GM18951 (cell line): ENCODE data around the gene ATP9B.

Source experiments
- POLR2A ChIP-seq: IDR thresholded peaks from 4 replicates; pipeline ENCODE4 v1.6.1; 2011; ENCODE audit warnings: mild to moderate bottlenecking; ENCODE audit not compliant: insufficient read length, insufficient read depth; ENCODE audit errors: extremely low read depth
- in situ Hi-C: fragments of 300-500 bp; cut with MboI; formaldehyde crosslinking; loops from one replicate; pipeline ENCODE4 v1.12.0; 2022; ENCODE audit warnings: low sequenced_read_pairs, mixed read lengths, inconsistent platforms; ENCODE audit not compliant: unreplicated experiment

ATP9B gene

DNA sequence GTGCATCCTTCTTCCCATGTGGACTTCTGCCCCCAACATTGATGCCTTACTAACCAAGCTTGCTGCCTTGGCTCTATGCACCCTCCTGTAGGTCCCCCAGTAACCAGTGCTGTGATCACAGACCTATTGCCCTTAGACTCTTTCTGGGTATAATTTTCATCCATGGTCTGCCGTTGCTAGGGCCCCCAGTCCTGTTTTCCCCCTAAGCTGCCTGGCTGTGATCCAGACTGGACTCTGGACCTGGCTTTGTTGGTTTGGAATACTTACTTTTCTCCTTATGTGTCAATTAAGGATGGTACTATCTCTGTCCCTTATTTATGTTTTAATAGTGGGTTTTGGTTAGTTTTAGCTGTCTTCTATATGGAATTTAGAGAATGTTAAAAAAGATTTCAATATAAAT is 26.0 kb downstream of the ATP9B start:
- in situ Hi-C loops = no loop called here
- TF ChIP-seq POLR2A = no peak

DNA sequence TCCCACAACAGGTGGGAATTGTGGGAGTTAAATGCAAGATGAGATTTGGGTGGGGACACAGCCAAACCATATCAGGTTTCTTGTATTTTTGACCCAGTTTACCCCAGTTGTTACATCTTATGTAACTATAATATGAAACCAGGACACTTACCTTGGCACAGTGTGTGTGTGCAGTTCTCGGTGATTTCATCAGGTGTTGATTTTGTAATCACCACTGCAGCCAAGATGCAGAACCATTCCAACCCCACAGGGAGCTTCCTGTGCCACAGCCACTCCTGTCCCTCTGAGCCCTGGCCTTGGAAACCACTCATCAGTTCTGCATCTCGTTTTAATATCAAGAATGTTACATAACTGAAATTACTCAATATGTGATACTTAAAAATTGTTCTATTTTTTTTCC is 31.8 kb downstream of the ATP9B start:
- in situ Hi-C loops = no loop called here

DNA sequence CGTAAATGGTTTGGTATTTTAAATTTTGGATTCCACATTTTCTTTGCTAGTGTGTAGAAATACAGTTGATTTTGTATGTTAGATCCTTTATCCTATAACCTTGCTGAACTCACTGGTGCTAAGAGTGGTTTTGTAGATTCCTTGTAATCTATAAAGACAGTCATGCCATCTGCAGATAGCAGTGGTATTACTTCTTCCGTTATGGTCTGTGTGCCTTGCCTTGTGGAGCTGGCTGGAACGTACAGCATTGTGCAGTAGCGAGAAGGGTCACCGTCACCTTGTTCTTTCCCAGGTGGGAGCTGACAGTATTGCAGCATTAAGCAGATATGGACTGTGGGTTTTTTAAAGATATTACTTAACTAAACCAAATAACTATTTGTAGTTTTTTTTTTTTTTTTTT is 33.7 kb downstream of the ATP9B start:
- in situ Hi-C loops = no loop called here
- TF ChIP-seq POLR2A = no peak

More for the DNA sequence above, 31.8 kb downstream of the ATP9B start:
- TF ChIP-seq POLR2A = no peak

DNA sequence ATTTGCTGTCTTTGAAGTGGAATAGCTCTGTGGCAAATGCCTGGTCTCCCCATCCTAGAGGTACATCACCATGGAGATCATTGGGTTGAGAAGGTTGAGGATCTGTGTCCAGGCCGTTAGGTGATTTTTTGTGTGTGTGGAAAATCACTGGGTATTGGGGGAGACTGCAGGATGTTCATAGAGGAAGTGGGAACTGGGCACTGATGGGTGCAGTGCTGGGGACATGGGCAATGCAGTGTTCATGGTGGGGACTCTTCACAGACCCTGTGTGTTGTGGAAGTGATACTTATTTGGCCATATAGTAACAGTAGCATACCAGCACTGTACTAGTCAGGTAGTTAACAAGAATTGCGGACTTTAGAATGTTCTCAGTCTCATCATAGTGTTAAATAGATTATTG is 34.9 kb downstream of the ATP9B start:
- no peak for TF ChIP-seq POLR2A
- in situ Hi-C loops = no loop called here

DNA sequence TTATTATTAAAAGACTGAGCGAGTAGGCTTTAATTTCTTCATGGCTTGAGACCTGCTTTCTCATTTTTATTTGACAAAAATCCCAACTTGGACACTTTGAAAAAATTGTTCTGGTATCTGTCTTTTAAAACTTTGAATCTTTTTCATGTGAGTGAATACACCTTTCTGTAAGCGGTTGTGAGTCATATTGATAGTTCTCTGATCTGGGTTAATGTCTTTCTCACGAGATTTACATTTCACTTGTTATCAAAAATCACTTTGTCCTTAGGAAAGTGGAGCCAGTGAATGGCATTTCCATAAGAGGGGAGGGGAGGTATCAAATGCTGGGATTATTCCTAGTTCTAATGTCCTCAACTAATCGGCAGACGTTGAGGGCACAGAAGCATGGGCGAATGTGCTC is 36.3 kb downstream of the ATP9B start:
- TF ChIP-seq POLR2A = no peak
- in situ Hi-C loops = no loop called here

DNA sequence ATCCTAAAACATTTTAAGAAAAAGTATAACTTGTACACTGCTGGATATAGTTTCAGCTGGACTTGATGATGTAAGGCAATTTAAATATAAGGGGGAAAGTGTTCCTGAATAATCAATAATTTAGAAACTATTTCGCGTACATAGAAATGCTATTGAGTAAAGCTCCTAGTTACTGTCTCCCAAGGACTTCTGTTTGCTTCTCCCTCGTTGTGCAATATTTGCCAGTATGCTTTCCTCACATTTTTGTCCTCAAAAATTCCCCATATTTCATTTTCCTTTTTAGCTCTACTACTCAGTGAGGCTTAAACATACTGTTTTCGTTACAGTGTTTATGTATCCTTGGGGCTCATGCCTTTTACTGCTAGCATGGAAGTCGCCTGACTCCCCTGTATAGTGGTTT is 36.9 kb downstream of the ATP9B start:
- no peak for TF ChIP-seq POLR2A
- in situ Hi-C loops = no loop called here

DNA sequence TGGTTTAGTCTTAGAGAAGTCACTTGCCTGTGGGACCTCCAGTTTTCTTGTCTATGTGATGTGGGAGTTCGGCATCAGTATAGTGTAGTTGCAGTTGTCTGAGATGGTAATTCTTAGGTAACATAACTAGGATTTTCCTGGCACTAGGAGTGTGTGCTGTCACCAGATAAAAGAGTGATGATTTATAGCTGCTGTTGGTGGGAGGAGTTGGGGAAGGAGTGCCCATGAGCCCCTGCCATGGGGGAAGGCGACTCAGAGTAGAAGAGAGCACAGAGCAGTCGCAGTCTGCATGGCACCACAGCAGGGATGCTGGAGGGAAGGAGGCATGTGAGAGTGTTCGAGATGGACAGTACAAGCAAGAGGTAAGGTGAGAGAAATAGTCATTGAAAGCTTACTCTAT is 38.7 kb downstream of the ATP9B start:
- TF ChIP-seq POLR2A = no peak
- in situ Hi-C loops = no loop called here

DNA sequence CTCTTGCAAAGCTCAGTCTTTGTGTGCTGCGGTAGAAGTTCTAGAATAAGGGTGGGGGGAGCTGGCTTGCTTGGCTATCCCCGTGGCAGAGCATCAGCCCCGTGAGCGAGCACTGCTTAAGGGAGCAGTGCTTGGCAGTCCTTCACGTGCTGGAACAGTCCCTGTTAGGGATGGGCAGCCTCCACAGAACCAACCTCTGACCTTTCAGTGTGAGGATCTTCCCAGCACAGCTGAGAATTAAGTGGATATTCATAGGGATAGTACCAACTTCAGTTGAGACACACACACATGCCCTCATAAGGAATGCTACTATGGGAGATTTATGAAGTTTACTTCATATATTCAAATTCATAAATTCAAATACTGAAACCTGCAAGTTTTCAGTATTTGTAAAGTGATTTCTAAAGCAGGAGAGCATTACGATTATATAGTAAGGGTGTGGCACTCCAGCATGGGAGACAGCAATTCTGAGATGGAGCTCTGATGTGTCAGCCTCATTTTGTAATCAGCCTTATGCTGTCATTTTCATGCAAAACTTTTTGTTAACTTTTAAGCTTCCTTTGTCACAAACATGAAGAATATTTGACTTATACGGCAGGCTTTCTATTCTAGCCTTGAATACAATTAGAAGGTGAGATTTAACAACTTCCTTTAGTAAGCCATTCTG is 39.5 kb downstream of the ATP9B start:
- no peak for TF ChIP-seq POLR2A
- in situ Hi-C loops = no loop called here

DNA sequence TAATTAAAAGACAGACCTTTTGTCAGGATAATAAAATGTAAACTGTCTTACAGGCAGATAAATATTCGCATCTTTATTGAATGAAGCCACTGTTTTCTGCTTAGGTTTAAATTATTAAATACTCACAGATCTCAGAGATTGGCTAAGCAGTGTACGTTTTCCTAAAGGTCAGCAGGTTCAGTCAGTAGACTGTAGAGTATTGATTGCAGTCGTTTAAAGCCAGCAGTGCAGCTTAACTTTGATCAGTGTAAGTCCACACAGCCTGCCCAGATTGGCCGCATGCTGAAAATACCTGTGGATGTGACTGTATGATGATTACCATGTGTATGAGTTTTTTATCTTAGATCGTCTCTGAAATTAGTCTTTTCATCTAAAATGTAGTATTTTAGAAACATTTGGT is 42.3 kb downstream of the ATP9B start:
- no peak for TF ChIP-seq POLR2A
- in situ Hi-C loops = no loop called here

DNA sequence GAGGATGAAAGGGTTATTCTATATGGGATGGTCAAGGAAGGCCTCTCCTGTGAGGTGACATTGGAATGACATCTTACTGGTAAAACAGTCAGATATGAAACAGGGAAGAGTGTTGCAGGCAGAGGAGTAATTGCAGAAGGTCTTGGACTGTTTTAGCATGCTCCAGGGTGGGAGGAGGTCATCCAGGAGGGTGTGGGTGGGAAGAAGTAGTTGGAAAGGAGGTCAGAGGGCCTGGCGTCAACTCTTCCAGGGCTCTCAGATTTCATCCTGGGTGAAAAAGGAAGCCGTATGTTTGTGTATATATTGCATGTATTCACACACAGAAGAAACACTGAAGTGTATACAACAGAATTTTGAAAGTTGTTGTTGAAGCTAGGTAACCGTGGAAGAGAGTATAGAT is 48.2 kb downstream of the ATP9B start:
- in situ Hi-C loops = no loop called here
- no peak for TF ChIP-seq POLR2A

DNA sequence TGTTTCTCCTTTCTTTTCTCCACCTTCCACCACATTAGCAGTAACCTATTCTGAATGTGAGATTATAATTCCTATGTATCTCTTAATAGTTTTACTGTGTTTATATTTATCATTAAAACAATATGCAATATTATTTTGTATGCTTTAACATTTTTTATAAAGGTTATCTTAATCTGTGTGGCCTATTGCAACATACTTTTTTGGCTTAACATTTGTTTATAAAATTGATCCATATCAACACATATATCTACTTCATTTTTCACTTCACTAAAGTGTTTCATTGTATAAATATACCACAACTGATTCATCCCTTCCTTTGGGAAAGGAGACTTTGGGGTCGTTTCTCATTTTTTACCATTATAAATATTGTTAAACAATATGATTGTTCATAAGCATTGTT is 48.6 kb downstream of the ATP9B start:
- in situ Hi-C loops = no loop called here

DNA sequence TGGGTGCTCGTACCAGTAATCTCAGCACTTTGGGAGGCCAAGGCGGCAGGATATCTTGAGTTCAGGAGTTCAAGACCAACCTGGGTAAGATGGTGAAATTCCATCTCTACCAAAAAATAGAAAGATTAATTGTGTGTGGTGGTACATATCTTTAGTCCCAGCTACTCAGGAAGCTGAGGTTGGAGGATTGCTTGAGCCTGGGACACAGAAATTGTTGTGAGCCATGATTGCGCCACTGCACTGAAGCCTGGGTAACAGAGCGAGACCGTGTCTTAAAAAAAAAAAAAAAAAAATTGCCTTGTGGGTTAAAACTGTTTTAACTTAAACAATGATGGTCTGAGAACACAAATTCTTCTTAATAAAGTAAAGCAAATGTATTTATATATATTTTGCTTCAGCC is 49.6 kb downstream of the ATP9B start:
- in situ Hi-C loops = no loop called here
- TF ChIP-seq POLR2A = no peak

More for the DNA sequence above, 48.6 kb downstream of the ATP9B start:
- TF ChIP-seq POLR2A = no peak

DNA sequence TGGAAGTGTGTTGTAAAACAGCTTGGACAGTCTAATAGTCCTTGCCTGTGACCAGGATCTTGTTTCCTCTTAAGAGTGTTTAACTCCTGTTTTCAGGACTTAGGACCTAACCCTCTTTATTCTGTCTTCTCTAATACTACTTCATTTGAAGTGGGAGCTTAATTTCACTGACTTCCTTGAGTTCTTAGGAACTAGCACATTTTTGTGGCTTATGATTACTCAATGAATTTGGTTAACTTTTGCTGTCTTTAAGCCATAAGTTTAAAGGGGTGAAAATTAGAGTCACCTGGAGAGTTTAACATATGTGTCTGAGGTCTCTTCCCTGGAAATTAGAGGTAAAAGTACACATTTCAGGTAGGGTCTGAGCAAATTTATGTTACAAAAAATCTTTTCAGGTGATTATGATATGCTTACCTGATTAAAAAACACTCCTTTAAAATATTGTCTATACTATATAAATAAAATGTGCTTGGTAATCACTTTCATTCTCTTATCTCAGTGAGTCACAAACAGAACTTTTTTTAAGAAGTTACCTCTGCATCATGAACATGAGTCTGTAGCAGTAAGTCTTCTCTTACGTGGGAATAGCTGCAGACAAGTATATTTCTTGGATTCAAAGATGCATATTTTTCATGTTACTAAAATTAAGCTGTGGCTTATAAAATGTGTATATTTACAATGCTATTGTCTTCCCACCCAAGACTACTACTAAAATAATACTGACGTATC is 52.7 kb downstream of the ATP9B start:
- in situ Hi-C loops = no loop called here
- TF ChIP-seq POLR2A = no peak

DNA sequence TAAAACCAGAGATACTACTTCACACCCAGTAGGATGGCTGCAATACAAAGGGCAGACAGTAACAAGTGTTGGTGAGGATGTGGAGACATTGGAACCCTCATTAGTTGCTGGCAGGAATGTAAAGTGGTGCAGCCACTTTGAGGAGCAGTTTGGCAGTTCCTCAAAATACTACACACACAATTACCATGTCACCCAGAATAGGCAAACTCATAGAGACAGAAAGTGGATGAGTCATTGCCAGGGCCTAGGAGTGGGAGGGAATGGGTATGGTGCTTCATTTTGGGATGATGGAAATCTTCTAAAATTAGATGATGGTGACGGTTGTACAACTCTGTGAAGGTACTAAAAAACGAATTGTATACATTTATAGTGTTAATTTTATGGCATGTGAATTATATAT is 54.8 kb downstream of the ATP9B start:
- in situ Hi-C loops = no loop called here

More for the DNA sequence above, 54.8 kb downstream of the ATP9B start:
- no peak for TF ChIP-seq POLR2A
